NOMO-1 (cell line): ENCODE measurements around the gene NDC1.
"Not testable (repeated sequence)": the region's sequence is repeated elsewhere in the genome, so short reads cannot be mapped to it uniquely, and the experiment has no call there.

ENCODE experiments used
- DNase-seq, 2 experiments: peaks; one replicate each; lab custom pipeline; 2025; ENCODE audit not compliant: unreplicated experiment in 2 of 2; lab: John Stamatoyannopoulos, UW

NDC1 gene

DNA sequence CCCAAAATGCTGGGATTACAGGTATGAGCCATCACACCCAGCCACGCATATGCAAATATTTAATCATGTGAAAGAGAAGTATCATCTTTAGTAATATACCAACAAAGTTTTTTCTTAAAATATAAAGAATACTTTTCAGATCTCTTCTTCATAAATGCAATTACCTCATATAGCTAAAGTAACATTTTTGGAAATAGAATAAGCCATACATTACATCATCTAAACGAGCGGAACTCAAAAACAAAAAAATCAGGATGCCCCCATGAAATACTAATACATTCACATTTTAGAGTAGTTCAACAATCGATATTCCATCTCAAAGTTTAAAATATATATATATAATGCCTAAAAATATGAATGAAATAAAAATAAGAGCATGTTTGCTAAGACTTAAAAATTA is 4.7 kb downstream of the NDC1 start:
- no peak for DNase-seq

GRCh38 chr1:53826367-53826766 is 11.7 kb downstream of the NDC1 start:
- DNase-seq, result no peak

GRCh38 chr1:53825306-53825705 is 12.8 kb downstream of the NDC1 start:
- no peak for DNase-seq

- DNase-seq, result no peak
Measured at GRCh38 chr1:53822931-53823330, 15.2 kb downstream of the NDC1 start.

- no peak for DNase-seq
Measured at GRCh38 chr1:53821380-53821779, 16.7 kb downstream of the NDC1 start.

GRCh38 chr1:53819387-53819786 is 18.7 kb downstream of the NDC1 start:
- DNase-seq, result no peak

- not testable (repeated sequence) for DNase-seq
Measured at GRCh38 chr1:53816584-53816983, 21.5 kb downstream of the NDC1 start.

DNA sequence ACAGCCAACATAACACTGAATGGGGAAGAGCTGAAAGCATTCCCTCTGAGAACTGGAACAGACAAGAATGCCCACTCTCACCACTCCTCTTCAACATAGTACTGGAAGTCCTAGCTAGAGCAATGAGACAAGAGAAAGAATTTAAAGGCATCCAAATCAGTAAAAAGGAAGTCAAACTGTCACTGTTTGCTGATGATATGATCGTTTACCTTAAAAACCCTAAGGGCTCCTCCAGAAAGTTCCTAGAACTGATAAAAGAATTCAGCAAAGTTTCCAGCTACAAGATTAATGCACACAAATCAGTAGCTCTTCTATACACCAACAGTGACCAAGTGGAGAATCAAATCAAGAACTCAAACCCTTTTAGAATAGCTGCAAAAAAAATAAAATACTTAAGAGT is 22.6 kb downstream of the NDC1 start:
- not testable (repeated sequence) for DNase-seq

- no peak for DNase-seq
Measured at GRCh38 chr1:53811414-53811851, 26.7 kb downstream of the NDC1 start.

DNA sequence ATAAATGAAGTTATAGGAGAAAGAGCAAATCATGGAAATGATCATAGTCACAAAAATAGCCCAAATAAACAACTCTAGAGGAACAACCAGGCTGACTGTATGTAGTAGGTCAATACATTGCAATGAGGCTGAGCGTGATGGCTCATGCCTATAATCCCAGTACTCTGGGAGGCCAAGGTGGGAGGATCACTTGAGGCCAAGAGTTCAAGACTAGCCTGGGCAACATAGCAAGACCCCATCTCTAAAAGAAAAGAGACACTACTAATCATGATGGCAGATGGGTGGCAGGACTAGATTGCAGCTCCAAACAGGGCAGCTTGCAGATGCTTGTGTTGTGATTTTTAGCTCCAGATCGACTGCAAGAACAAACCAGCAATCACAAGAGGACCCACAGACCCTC is 27.6 kb downstream of the NDC1 start:
- no peak for DNase-seq

DNA sequence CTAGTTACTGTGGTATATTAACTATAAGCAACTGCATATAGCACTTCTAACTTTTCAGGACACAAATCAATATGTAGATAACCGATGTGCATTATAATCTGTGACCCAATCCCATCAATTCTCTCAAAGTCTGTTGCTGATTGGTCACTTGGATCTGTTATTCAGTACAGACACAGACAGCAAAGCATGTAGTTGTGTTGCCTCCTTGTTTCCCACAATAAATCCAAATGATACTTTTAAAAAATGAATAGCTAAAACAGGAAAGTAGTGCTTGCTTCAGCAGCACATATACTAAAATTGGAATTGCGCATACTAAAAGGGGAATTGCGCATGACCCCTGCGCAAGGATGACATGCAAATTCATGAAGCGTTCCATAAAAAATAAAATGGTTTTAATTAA is 28.1 kb downstream of the NDC1 start:
- no peak for DNase-seq

GRCh38 chr1:53807916-53808315 is 30.2 kb downstream of the NDC1 start:
- no peak for DNase-seq

GRCh38 chr1:53804791-53805505 is 33.1 kb downstream of the NDC1 start:
- no peak for DNase-seq

- no peak for DNase-seq
Measured at GRCh38 chr1:53804181-53804580, 33.9 kb downstream of the NDC1 start.

DNA sequence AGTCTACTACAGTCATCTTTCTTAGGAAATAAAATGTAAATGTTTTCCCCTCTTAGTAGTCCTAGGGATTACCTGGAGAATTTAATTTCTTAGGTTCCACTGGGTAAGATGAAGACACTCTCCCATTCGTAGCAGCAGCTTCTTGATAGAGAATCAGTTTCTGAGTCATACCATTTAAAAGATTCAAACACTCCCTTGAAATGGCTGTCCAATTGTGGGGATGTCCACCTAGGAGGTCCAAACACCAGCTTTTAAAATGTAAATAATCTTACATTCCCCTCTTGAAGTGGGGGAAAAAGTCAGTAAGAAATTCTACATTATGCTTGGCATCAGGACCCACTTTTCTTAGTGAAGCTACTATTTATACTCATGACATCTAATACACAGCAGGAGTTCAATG is 37.5 kb downstream of the NDC1 start:
- no peak for DNase-seq

GRCh38 chr1:53799141-53799540 is 39.0 kb downstream of the NDC1 start:
- DNase-seq, result no peak

DNA sequence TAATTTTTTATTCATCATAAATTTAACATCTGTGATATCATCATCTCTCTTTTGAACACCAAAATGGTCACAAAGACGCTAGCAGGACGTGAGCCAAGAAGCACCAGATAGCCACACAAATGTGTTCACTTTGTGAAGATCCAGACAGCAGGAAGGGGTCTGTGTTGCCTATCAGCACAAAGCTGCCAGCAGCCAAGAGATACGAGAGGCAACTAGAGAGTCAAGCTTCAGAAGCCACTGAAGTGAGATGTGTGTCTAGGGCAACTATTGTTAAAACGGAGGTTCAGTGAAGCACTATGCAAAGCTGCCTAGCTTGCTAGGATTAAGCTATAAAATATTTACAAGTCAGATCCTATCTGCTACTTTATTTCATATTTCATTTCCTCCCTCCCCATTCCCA is 45.3 kb downstream of the NDC1 start:
- no peak for DNase-seq

DNA sequence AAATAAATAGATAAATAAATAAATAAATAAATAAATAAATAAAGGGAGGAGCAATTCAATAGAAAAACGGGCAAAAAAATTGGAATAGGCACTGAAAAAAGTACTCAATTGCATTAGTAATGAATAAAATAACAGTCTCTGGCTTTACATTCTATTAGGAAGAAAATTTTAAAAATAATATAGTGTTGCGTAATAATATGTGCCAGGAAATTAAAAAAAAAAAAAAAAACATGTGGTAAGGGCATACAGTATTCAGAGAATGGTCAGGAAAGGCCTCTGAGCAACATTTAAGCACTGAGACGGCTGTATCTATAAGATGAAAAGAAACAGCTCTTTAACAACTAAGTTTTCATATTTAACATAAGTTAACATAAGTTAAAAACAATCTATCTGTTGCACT is 50.4 kb downstream of the NDC1 start:
- DNase-seq, result no peak

DNA sequence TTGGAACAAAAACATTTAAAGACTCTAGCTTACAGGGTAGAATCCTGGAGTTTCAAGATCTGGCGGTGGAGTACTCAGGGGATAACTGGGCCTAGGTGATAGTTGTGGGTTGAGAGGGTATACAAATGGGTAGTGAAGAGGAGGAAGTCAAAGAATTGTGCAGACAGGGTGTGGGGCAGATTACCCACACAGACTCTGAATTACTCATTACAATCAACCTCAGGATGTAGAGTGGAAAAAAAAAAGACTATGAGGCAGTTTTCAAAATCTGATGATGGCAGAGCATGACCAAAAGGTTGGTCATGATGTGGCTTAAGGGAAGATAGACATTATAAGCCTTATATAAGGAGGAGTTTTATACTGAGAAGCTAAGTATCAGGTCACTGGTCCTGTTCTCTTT is 55.0 kb downstream of the NDC1 start:
- DNase-seq, result no peak

DNA sequence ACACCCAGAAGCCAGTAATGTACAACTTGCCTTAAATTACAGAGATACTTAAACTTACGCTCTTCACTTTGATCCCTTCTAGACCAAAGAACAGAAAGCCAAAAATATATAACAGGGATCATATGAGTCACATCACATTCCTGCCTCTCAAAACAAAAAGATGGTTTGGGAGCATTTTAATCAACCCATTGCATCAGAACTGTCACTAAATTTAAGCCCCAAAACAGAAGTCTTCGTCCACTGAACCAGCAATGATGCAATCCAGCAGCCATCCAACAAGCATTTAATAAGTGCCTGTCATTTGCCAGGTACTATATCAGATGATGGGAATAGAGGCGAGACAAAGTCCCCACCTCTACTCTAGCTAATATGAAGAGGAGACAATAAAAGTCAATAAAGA is 56.4 kb downstream of the NDC1 start:
- no peak for DNase-seq

- no peak for DNase-seq
Measured at GRCh38 chr1:53777272-53777671, 60.8 kb downstream of the NDC1 start.

DNA sequence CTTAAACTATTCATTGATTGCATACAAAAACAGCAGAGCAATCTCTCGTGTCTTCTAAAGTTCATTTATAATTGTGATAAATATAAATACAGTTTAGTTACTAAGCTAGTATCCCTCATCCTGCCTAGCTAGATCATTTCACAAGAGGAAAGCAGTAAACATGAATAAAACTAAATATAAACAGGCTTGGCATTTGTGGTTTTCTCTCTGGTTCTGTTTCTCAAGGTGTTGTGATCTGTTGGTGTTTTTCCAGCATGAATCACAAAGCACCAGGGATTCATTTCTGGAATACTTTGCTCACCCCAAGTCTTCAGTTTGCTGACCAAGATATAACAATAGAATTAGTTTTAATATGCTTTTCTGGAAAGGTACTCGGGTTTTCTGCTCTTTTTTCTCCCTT is 66.4 kb downstream of the NDC1 start:
- DNase-seq, result no peak

DNA sequence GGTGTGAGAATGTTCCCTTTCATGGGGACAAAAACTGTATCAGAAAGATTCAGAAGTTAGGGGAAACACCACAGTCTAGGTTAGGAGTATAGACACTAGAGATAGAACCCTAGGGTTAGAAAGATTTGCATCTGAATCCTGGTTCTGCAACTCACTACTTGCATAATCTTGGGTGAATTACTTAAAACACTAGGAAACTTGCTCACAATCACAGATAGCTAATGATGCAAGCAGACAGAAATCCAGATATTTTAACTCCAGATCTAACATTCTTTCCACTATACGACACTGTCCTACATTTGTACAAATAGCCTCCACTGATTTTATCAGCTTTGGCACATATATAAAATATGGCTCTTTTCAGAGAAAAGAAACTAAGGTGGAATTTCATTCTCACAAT is 68.3 kb downstream of the NDC1 start:
- DNase-seq, result no peak
